H1 (cell line): ENCODE results near the gene SLC25A12.

ENCODE experiments used
- CEBPB ChIP-seq: IDR thresholded peaks from 2 replicates; pipeline ENCODE4 v1.6.1; 2012; ENCODE audit warnings: low read depth, low read length
- MAFK ChIP-seq: IDR thresholded peaks from 2 replicates; pipeline ENCODE4 v1.6.1; 2012; ENCODE audit warnings: low read depth, mild to moderate bottlenecking, improper control_type of control experiment, low read length
- POLR2AphosphoS5 ChIP-seq: IDR thresholded peaks from 2 replicates; pipeline ENCODE4 v1.6.1; 2011; ENCODE audit warnings: low read depth, low read length
- RFX5 ChIP-seq: IDR thresholded peaks from 2 replicates; pipeline ENCODE4 v1.6.1; 2011; ENCODE audit warnings: low read depth, low read length, improper control_type of control experiment, borderline replicate concordance
- TBP ChIP-seq: IDR thresholded peaks from 2 replicates; pipeline ENCODE4 v1.6.1; 2011; ENCODE audit warnings: low read depth, low read length, improper control_type of control experiment
- TF ChIP-seq, protein P1 (sequence below), 3 experiments: IDR thresholded peaks; 1 replicate in 2 of 3; 2 replicates in 1 of 3; pipeline versions ENCODE4 v1.5.1 to v1.6.1; 2011; ENCODE audit warnings: low read length in 3 of 3, mild to moderate bottlenecking in 3 of 3, inconsistent platforms in 2 of 3, low read depth in 1 of 3, moderate library complexity in 1 of 3; ENCODE audit not compliant: insufficient read depth in 1 of 3; ENCODE audit errors: control extremely low read depth in 1 of 3
- TF ChIP-seq, protein P2 (sequence below): IDR thresholded peaks from 2 replicates; pipeline ENCODE4 v1.6.1; 2012; ENCODE audit warnings: low read length, inconsistent platforms

DNA sequence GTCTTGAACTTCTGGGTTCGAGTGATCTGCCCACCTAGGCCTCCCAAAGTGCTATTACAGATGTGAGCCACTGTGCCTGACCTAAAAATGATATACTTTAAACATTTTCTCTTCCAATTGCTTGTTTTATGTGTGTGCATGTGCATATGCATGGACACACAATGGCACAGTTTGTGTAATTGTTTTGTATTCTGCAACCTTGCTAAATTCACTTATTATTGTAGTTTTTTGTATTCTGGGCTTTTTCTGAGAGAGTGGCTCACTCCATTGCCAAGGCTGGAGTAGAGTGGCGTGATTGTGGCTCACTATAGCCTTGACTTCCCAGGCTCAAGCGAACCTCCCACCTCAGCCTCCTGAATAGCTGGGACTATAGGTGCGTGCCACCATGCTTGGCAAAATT is 36.3 kb upstream of the SLC25A12 start:
- TF ChIP-seq TBP, result no peak
- TF ChIP-seq POLR2AphosphoS5, result no peak
- TF ChIP-seq, protein P1, sequence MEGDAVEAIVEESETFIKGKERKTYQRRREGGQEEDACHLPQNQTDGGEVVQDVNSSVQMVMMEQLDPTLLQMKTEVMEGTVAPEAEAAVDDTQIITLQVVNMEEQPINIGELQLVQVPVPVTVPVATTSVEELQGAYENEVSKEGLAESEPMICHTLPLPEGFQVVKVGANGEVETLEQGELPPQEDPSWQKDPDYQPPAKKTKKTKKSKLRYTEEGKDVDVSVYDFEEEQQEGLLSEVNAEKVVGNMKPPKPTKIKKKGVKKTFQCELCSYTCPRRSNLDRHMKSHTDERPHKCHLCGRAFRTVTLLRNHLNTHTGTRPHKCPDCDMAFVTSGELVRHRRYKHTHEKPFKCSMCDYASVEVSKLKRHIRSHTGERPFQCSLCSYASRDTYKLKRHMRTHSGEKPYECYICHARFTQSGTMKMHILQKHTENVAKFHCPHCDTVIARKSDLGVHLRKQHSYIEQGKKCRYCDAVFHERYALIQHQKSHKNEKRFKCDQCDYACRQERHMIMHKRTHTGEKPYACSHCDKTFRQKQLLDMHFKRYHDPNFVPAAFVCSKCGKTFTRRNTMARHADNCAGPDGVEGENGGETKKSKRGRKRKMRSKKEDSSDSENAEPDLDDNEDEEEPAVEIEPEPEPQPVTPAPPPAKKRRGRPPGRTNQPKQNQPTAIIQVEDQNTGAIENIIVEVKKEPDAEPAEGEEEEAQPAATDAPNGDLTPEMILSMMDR (IDR thresholded peaks at IDR 0.05; ENCODE audit: control extremely low read depth in 1 of 3, insufficient read depth in 1 of 3, low read depth in 1 of 3, low read length in 3 of 3), result no peak
- TF ChIP-seq CEBPB, result no peak
- TF ChIP-seq RFX5, result no peak
- no peak for TF ChIP-seq MAFK
- TF ChIP-seq, protein P2, sequence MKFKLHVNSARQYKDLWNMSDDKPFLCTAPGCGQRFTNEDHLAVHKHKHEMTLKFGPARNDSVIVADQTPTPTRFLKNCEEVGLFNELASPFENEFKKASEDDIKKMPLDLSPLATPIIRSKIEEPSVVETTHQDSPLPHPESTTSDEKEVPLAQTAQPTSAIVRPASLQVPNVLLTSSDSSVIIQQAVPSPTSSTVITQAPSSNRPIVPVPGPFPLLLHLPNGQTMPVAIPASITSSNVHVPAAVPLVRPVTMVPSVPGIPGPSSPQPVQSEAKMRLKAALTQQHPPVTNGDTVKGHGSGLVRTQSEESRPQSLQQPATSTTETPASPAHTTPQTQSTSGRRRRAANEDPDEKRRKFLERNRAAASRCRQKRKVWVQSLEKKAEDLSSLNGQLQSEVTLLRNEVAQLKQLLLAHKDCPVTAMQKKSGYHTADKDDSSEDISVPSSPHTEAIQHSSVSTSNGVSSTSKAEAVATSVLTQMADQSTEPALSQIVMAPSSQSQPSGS, result no peak
